Cardiac fibroblast (primary cell): ENCODE data around the gene UHRF1.

ENCODE experiments used
- DNase-seq, 2 donors: peaks; one replicate each; pipeline versions ENCODE4 v3.0.0 to v3.0.0-alpha.2; 2010; ENCODE audit warnings: low read depth in 2 of 2
- H3K4me3 ChIP-seq, 2 donors: replicated peaks in 1 of 2; 1 replicate in 1 of 2; 2 replicates in 1 of 2; pipeline ENCODE4 v1.5.1; 2011; ENCODE audit warnings: low read depth in 2 of 2, low read length in 2 of 2, mild to moderate bottlenecking in 2 of 2, moderate library complexity in 1 of 2
- TF ChIP-seq, protein P1 (sequence below): IDR thresholded peaks from one replicate; pipeline ENCODE4 v1.5.1; 2011; ENCODE audit warnings: low read depth, mild to moderate bottlenecking, low read length, inconsistent platforms

Gene UHRF1

DNA sequence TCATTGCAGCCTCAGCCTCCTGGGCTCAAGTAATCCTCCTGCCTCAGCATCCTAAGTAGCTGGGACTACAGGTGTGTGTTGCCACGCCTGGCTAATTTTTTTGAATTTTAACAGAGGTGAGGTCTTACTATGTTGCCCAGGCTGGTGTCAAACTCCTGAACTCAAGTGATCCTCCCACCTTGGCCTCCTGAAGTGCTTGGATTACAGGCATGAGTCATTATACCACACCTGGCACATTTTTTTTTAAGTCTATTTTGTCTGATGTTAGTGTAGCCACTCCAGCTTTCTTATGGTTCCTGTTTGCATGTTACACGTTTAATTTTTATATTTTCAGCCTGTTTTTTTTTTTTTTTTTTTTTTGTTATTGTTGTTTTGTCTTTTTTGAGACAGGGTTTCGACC is 84.4 kb downstream of the UHRF1 start:
- TF ChIP-seq, protein P1, sequence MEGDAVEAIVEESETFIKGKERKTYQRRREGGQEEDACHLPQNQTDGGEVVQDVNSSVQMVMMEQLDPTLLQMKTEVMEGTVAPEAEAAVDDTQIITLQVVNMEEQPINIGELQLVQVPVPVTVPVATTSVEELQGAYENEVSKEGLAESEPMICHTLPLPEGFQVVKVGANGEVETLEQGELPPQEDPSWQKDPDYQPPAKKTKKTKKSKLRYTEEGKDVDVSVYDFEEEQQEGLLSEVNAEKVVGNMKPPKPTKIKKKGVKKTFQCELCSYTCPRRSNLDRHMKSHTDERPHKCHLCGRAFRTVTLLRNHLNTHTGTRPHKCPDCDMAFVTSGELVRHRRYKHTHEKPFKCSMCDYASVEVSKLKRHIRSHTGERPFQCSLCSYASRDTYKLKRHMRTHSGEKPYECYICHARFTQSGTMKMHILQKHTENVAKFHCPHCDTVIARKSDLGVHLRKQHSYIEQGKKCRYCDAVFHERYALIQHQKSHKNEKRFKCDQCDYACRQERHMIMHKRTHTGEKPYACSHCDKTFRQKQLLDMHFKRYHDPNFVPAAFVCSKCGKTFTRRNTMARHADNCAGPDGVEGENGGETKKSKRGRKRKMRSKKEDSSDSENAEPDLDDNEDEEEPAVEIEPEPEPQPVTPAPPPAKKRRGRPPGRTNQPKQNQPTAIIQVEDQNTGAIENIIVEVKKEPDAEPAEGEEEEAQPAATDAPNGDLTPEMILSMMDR = no peak

GRCh38 chr19:4996701-4997100 is 87.4 kb downstream of the UHRF1 start:
- TF ChIP-seq, protein P1 = no peak
- H3K4me3 ChIP-seq = no peak overlapping the region
- DNase-seq = no peak

More for the DNA sequence above, 84.4 kb downstream of the UHRF1 start:
- no peak for DNase-seq
- no peak overlapping the region for H3K4me3 ChIP-seq

- TF ChIP-seq, protein P1 = no peak
Observed at GRCh38 chr19:4997297-4997696, 88.0 kb downstream of the UHRF1 start.

GRCh38 chr19:5000120-5000611 is 90.9 kb downstream of the UHRF1 start:
- H3K4me3 ChIP-seq = no peak overlapping the region
- no peak for DNase-seq
- TF ChIP-seq, protein P1 = no peak

More at GRCh38 chr19:4997297-4997696, 88.0 kb downstream of the UHRF1 start:
- no peak overlapping the region for H3K4me3 ChIP-seq
- DNase-seq = no peak

DNA sequence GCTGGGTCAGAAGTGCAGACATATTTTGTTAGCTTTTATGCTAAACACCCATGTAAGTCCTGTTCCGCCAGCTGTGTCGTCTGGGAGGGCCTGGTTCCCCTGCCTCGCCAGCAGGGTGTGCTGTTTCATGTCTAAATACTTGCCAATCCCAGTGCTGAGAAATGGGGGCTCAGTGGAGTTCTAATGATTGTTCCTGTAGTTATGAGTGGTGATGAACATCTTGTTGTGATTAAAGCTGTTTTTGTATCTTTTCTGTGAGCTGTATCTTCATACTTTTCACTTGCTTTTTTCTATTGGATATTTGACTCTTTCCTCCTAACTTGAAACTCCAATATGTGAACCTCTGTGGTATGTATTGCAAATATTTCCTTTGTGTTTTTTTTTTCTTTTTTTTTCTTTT is 92.3 kb downstream of the UHRF1 start:
- no peak overlapping the region for H3K4me3 ChIP-seq
- DNase-seq = peak; percentile 70 to 71
- TF ChIP-seq, protein P1 = peak; percentile 82

DNA sequence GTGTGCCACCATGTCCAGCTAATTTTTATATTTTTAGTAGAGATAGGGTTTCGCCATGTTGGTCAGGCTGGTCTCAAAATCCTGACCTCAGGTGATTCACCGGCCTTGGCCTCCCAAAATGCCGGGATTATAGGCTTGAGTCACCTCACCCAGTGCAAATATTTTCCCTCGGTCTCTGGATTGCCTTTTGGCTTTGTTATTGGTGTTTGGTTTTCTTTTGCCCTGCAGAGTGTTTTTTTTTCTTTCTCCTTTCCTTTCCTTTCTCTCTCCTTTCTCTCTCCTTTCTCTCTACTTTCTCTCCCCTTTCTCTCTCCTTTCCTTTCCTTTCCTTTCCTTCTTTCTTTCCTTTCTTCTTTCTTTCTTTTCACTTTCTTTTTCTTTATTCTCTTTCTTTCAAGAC is 92.8 kb downstream of the UHRF1 start:
- no peak overlapping the region for H3K4me3 ChIP-seq
- TF ChIP-seq, protein P1 = no peak
- peak; percentile 23 to 85 for DNase-seq

DNA sequence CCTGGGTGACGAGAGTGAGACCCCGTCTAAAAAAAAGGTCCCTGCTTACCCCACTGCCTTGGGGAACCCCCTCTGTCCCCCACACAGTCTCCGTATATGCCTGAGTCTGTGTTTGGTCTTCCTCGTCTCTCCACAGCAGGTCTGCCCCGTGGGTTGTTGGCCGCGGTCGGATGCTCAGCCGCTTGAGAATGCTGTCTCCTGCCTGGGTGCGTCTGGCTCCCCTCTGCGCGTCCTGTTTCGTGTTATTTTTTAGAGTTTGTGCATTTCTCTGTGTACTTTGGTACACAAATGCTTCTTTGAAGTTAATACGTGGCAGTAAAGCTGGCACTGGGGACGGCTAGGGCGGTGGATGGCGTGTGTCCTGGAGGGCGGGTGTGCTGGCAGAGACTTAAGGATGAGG is 94.5 kb downstream of the UHRF1 start:
- DNase-seq = no peak
- no peak overlapping the region for H3K4me3 ChIP-seq
- TF ChIP-seq, protein P1 = no peak
